WTC11 (cell line): Measurements from ENCODE around the gene RAI1. TPM values are rescaled to one million over a fixed set of nuclear protein-coding genes. Genes with fewer than 3 reads are reported as not detected.

Experiments used
- ATAC-seq: fragments of 200-7000 bp; cut with Tn5 transposase; 2 replicates; pipeline ENCODE4 v1.10.0; 2021; ENCODE audit warnings: mild to moderate bottlenecking, moderate library complexity
- CTCF ChIA-PET: fragments of 300-600 bp; sonication (Branson Sonifier 250); formaldehyde crosslinking; loops from one replicate; lab custom pipeline; 2021; ENCODE audit warnings: antibody characterized with exemption; lab: Charles Lee
- POLR2A ChIA-PET: fragments of 350-600 bp; sonication (Branson Sonifier 250); formaldehyde crosslinking; loops from one replicate; lab custom pipeline; 2021; ENCODE audit warnings: antibody characterized with exemption; lab: Charles Lee
- DNase-seq: peaks from one replicate; pipeline ENCODE4 v3.0.0; 2021; ENCODE audit warnings: low spot score
- H3K27ac Mint-ChIP-seq: 2 replicates; pipeline ENCODE4 v1.8.0; 2021; ENCODE audit warnings: mixed read lengths
- H3K27me3 Mint-ChIP-seq: 2 replicates; pipeline ENCODE4 v1.8.0; 2021; ENCODE audit warnings: low read depth, mild to moderate bottlenecking, moderate library complexity, mixed read lengths
- H3K36me3 Mint-ChIP-seq: 2 replicates; pipeline ENCODE4 v1.8.0; 2021; ENCODE audit warnings: mixed read lengths
- H3K4me1 Mint-ChIP-seq: 2 replicates; pipeline ENCODE4 v1.8.0; 2022; ENCODE audit warnings: mixed read lengths
- H3K4me3 Mint-ChIP-seq: 2 replicates; pipeline ENCODE4 v1.8.0; 2021; ENCODE audit warnings: mild to moderate bottlenecking, moderate library complexity, mixed read lengths
- H3K9me3 Mint-ChIP-seq: 2 replicates; pipeline ENCODE4 v1.8.0; 2021; ENCODE audit warnings: mixed read lengths
- EMX1 ChIP-seq: fragments of 250-450 bp; sonication (Bioruptor Pico); IDR thresholded peaks from 2 replicates; pipeline ENCODE4 v1.8.0; 2021; ENCODE audit warnings: mild to moderate bottlenecking
- FOXK1 ChIP-seq: sonication (generic); formaldehyde crosslinking; IDR thresholded peaks from 2 replicates; pipeline ENCODE4 v1.8.0; 2022; ENCODE audit warnings: mild to moderate bottlenecking, moderate library complexity, missing genetic modification reagents
- GABPB1 ChIP-seq: sonication (generic); formaldehyde crosslinking; IDR thresholded peaks from 2 replicates; pipeline ENCODE4 v1.8.1; 2023; ENCODE audit warnings: mild to moderate bottlenecking, missing genetic modification reagents
- GTF2I ChIP-seq: fragments of 250-450 bp; sonication (Bioruptor Pico); conservative IDR thresholded peaks from 2 replicates; pipeline ENCODE4 v1.4.0; 2021; ENCODE audit warnings: mild to moderate bottlenecking
- HMGXB4 ChIP-seq: sonication (generic); formaldehyde crosslinking; IDR thresholded peaks from 2 replicates; pipeline ENCODE4 v1.8.1; 2023; ENCODE audit warnings: mild to moderate bottlenecking, moderate library complexity, missing genetic modification reagents
- JAZF1 ChIP-seq: fragments of 250-450 bp; sonication (Bioruptor Pico); IDR thresholded peaks from 2 replicates; pipeline ENCODE4 v1.9.0; 2021; ENCODE audit warnings: moderate library complexity, mild to moderate bottlenecking, inconsistent platforms
- MXD4 ChIP-seq: fragments of 250-450 bp; sonication (Bioruptor Pico); IDR thresholded peaks from 2 replicates; pipeline ENCODE4 v1.8.0; 2021; ENCODE audit warnings: mild to moderate bottlenecking, moderate library complexity, borderline replicate concordance
- NFATC4 ChIP-seq: fragments of 250-450 bp; sonication (Bioruptor Pico); IDR thresholded peaks from 2 replicates; pipeline ENCODE4 v1.9.0; 2021; ENCODE audit warnings: mild to moderate bottlenecking
- PRDM15 ChIP-seq: sonication (generic); formaldehyde crosslinking; IDR thresholded peaks from 2 replicates; pipeline ENCODE4 v1.8.0; 2022; ENCODE audit warnings: missing genetic modification reagents
- RELA ChIP-seq: sonication (generic); formaldehyde crosslinking; IDR thresholded peaks from 2 replicates; pipeline ENCODE4 v1.8.1; 2022; ENCODE audit warnings: missing genetic modification reagents, mild to moderate bottlenecking, borderline replicate concordance
- STAT6 ChIP-seq: sonication (generic); formaldehyde crosslinking; conservative IDR thresholded peaks from 2 replicates; pipeline ENCODE4 v1.8.1; 2023; ENCODE audit warnings: mild to moderate bottlenecking, low read depth, missing genetic modification reagents, moderate library complexity
- ZNF121 ChIP-seq: sonication (generic); formaldehyde crosslinking; IDR thresholded peaks from 2 replicates; pipeline ENCODE4 v1.8.0; 2023; ENCODE audit warnings: missing genetic modification reagents
- ZNF416 ChIP-seq: fragments of 250-450 bp; sonication (Bioruptor Pico); IDR thresholded peaks from 2 replicates; pipeline ENCODE4 v1.9.0; 2021; ENCODE audit warnings: mild to moderate bottlenecking, inconsistent platforms
- ZNF532 ChIP-seq: fragments of 250-450 bp; sonication (Bioruptor Pico); IDR thresholded peaks from 2 replicates; pipeline ENCODE4 v1.9.0; 2021; ENCODE audit warnings: mild to moderate bottlenecking, borderline replicate concordance
- ZNF671 ChIP-seq: fragments of 250-450 bp; sonication (Bioruptor Pico); IDR thresholded peaks from 2 replicates; pipeline ENCODE4 v1.8.0; 2021; ENCODE audit warnings: mild to moderate bottlenecking
- total RNA-seq: library from RNA; stranded (reverse); gene quantifications from 3 replicates; pipeline ENCODE4 v1.2.3, GENCODE V29; 2021
- TF ChIP-seq, protein P1 (sequence below): fragments of 250-450 bp; sonication (Bioruptor Pico); IDR thresholded peaks from 2 replicates; pipeline ENCODE4 v2.1.2; 2022; ENCODE audit warnings: mild to moderate bottlenecking, moderate library complexity
- TF ChIP-seq, protein P2 (sequence below): sonication (generic); formaldehyde crosslinking; IDR thresholded peaks from 2 replicates; pipeline ENCODE4 v1.8.0; 2022; ENCODE audit warnings: mild to moderate bottlenecking, missing genetic modification reagents

Gene RAI1
- total RNA-seq, 1 experiment from 2014 or later = 12.7 TPM

GRCh38 chr17:17679748-17680147 is 1.5 kb upstream of the RAI1 start (continued):
- no peak for TF ChIP-seq EMX1
- TF ChIP-seq, protein P1, sequence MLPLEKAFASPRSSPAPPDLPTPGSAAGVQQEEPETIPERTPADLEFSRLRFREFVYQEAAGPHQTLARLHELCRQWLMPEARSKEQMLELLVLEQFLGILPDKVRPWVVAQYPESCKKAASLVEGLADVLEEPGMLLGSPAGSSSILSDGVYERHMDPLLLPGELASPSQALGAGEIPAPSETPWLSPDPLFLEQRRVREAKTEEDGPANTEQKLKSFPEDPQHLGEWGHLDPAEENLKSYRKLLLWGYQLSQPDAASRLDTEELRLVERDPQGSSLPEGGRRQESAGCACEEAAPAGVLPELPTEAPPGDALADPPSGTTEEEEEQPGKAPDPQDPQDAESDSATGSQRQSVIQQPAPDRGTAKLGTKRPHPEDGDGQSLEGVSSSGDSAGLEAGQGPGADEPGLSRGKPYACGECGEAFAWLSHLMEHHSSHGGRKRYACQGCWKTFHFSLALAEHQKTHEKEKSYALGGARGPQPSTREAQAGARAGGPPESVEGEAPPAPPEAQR (CRISPR knock-in tag) = no peak
- TF ChIP-seq NFATC4 (CRISPR knock-in tag) = no peak
- TF ChIP-seq, protein P2, sequence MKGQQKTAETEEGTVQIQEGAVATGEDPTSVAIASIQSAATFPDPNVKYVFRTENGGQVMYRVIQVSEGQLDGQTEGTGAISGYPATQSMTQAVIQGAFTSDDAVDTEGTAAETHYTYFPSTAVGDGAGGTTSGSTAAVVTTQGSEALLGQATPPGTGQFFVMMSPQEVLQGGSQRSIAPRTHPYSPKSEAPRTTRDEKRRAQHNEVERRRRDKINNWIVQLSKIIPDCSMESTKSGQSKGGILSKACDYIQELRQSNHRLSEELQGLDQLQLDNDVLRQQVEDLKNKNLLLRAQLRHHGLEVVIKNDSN (CRISPR knock-in tag) = no peak
- TF ChIP-seq GABPB1 = no peak
- TF ChIP-seq ZNF532 (CRISPR knock-in tag) = no peak

DNA sequence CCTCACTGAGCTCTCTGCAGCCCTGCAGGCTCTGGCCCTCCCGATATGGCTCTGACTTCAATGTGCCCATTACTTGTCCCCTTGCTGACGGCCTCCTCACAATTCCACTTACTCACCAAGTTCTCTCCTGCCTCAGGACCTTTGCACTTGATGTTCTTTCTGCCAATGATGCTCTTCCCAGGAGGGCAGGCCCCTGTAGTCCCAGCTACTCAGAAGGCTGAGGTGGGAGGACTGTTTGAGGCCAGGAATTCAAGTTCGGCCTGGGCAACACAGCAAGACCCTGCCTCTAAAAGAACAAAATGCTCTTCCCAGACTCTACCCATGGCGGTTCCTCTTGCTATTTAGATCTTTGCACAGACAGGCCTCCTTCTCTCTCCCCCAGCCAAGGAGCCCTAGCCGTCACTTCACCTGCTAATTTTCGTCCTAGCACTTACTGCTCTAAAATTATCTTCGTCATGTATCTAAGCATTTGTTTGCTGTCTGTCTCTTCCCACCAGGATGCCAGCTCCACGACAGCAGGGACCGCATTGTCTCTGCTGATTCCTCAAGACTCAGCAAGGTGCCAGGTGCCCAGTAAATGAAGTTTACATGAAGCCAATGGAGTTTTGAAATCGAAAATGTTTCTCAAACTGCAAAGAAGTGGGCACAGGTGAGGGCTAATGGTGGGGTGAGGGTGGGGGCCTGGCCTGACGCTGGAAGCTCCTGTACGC is 626 bp upstream of the RAI1 start:
- H3K27ac Mint-ChIP-seq = no peak overlapping the region
- DNase-seq (no peak), ATAC-seq (no peak)
- H3K4me3 Mint-ChIP-seq = peak overlapping the region; percentile 26
- H3K36me3 Mint-ChIP-seq = no peaks in the 10 kb centered on the region
- TF ChIP-seq STAT6 (CRISPR knock-in tag) (no peak), ZNF416 (CRISPR knock-in tag) (no peak), JAZF1 (CRISPR knock-in tag) (no peak), FOXK1 (CRISPR knock-in tag) (no peak), ZNF121 (CRISPR knock-in tag) (peak; percentile 79; the same call in 1 of the 2 replicates), GTF2I (CRISPR knock-in tag) (peak; percentile 82)
- H3K9me3 Mint-ChIP-seq = no peaks in the 10 kb centered on the region
- ChIA-PET POLR2A (interaction anchor here (0.6 kb wide), 1 partner anchor 94 kb away, joined by 5 read pairs; no protein-coding TSS in a partner anchor), CTCF (interaction anchor here (0.6 to 3.0 kb wide), 23 partner anchors 8 to 352 kb away, joined by 3 to 18 read pairs (median 4); no protein-coding TSS in a partner anchor)
- peaks cover 43% of the 10 kb centered on the region for H3K4me1 Mint-ChIP-seq
- H3K27me3 Mint-ChIP-seq = peaks cover 87% of the 10 kb centered on the region

DNA sequence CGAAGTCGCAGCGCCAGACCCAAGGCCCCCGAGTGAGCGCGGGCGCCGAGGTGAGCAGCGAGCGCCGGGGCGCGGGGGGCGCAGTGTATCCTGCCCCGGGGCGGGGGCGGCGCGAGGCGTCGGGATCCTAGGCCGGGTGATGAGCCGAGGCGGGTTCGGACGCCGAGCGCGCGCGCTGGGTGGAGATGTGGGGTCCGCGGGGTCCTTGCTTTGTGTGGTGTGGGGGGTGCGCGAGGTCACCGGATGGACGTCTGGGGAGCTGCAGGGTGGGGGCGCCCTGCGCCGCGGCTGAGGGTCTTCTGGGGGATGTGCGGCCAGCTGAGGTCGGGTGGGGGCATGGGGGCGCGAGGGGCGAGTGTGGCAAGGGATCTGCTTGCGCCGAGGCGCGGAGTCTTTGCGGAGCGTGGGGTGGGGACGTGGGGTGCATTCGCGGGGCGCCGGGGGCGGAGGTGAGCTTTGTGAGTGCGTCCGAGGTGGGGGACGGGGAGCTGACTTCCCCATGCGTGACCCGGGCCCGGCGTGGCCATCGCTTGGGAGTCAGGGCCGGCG is 560 bp downstream of the RAI1 start:
- Mint-ChIP-seq H3K4me1 (peaks cover 42% of the 10 kb centered on the region), H3K27me3 (peaks cover 89% of the 10 kb centered on the region), H3K27ac (no peak overlapping the region), H3K4me3 (peak overlapping the region; percentile 66), H3K36me3 (no peaks in the 10 kb centered on the region), H3K9me3 (no peaks in the 10 kb centered on the region)
- POLR2A ChIA-PET = no interaction called here
- DNase-seq = no peak
- ATAC-seq = no peak; the same call in 1 of the 2 replicates
- CTCF ChIA-PET = interaction anchor here (0.5 to 3.0 kb wide), 11 partner anchors 9 to 93 kb away, joined by 3 to 18 read pairs (median 3); no protein-coding TSS in a partner anchor
- TF ChIP-seq PRDM15 (CRISPR knock-in tag) (no peak), NFATC4 (CRISPR knock-in tag) (no peak), HMGXB4 (CRISPR knock-in tag) (peak; percentile 37; the same call in 1 of the 2 replicates), ZNF671 (CRISPR knock-in tag) (no peak), MXD4 (CRISPR knock-in tag) (no peak), RELA (CRISPR knock-in tag) (no peak)
